HG03139 (cell line): ENCODE data around the gene HAO1.

Source experiments
- ATAC-seq: cut with Tn5 transposase; IDR thresholded peaks from one replicate; pipeline ENCODE4 v1.9.1; 2021; ENCODE audit not compliant: unreplicated experiment

The HAO1 gene

DNA sequence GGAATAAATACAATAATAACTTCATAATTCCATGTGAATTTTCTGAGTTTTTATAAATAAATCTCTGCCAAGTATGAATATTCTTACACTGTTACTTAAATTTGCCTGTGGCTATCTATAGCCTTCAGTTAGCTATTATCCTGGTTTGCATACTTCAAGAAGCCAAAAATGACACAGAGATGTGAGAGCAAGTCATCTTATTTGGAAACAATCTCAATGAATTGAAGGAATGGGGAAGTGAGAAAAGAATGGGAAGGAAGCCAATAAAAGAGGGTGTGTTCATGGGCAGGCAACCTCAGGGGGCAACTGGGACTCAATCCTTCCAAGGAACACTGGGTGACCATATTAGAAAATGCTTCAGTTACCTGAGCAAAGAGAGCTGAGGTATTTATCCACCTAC lies 9.9 kb downstream of the HAO1 start:
- no peak for ATAC-seq

GRCh38 chr20:7926767-7927166 lies 13.5 kb downstream of the HAO1 start:
- no peak for ATAC-seq

DNA sequence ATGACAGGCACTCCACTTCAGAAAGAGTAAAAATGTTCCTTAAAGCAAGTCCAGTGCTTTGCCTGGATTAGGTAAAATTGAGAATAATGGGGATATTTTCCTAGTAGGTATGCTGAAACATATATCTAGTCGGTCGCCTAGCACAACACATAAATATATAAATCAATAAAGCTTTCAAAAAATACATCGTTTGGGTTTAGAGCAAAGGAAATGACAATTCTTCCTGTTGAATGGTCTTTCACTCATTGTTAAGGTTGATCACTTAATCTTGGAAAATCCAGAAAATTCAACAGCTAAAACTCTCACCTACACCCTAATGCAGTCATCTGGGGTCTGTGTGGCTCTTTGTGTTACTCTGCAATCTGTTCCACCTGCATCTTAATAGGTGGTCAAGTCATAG lies 13.9 kb downstream of the HAO1 start:
- ATAC-seq = no peak

DNA sequence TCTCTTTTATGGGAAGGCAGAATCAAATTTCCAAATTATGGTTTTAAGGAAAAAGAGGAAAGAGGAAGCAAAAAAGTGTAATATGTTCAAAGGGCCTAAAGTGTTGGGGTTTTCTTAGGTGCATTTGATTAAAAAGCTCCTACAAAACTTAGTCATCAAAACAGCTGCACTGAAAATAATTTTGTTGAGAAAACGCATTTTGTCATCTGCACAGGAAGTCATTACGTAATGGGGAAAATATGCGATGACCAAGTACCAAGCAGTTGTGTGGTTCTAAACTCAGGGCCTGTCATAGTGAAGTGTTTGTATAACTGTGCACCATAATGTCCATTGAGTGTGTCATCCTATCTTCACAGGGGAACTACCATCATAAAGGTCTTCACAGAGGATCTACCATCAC lies 15.6 kb downstream of the HAO1 start:
- ATAC-seq = no peak

DNA sequence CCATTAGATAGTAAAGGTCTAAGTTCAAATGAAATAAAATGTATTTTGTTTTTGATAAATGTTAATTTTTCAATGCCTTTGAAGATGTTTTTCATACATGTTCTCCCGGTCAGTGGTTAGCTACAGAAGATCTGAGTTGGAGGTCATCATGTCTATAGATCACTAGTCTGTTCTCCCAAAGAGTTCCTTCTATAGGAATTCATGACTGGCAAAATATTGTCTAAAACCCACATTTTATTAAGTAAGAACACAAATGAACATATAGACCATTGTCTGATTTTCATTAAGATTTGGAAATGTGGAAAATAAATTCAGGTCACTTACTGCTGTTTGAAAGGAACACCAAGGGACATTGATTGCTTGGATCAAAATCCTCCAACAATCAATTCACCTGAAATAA lies 23.6 kb downstream of the HAO1 start:
- no peak for ATAC-seq

DNA sequence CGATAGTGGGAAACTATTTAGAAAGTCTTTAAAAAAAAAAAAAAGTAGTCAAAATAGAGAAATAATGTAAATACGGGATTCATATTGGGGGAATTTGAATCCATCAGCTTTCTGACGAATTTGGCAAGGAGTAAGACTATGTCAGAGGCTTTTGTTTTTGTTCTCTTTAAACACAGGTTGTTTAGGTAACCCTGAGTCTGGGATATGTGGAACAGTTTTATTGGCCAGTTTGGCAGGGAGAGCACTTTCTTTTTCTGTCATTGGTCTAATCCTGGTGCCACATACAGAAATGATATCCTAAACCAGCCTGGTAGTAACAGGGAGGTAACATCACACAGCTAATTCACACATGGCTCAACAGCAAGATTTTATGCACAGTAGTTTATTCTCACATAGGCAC lies 27.7 kb downstream of the HAO1 start:
- ATAC-seq = no peak

GRCh38 chr20:7911586-7912330 lies 28.5 kb downstream of the HAO1 start:
- ATAC-seq = no peak

GRCh38 chr20:7908905-7909304 lies 31.4 kb downstream of the HAO1 start:
- ATAC-seq = no peak

GRCh38 chr20:7903429-7903828 lies 36.8 kb downstream of the HAO1 start:
- no peak for ATAC-seq

- ATAC-seq = no peak
These were observed 37.4 kb downstream of the HAO1 start for GRCh38 chr20:7902879-7903278.

GRCh38 chr20:7897781-7898364 lies 42.4 kb downstream of the HAO1 start:
- no peak for ATAC-seq

- no peak for ATAC-seq
These were observed 47.1 kb downstream of the HAO1 start for GRCh38 chr20:7893014-7893730.

- no peak for ATAC-seq
These were observed 48.6 kb downstream of the HAO1 start for GRCh38 chr20:7891705-7892104.

- ATAC-seq = no peak
These were observed 50.5 kb downstream of the HAO1 start for GRCh38 chr20:7889736-7890135.

- no peak for ATAC-seq
These were observed 56.5 kb downstream of the HAO1 start for GRCh38 chr20:7883741-7884140.

GRCh38 chr20:7883309-7883708 lies 56.9 kb downstream of the HAO1 start:
- no peak for ATAC-seq

GRCh38 chr20:7882076-7882475 lies 58.2 kb downstream of the HAO1 start:
- no peak for ATAC-seq

DNA sequence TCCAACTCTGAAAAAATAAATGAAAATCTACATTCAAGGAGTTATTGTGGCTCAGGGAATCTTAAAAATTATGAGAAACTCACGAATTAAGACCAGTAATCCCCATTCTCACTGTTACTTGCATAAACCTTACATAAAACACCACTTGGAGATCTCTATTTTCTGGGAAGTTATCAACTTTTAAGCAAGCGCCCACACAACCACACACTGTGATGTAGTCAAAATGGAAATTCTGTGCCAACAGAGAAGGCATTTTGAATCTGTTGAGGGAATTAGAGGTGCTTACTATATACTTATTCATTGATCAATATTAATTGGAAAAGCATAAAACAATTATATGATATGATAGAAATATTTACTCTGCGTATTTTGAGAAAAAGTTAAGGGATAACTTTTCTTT lies 58.7 kb downstream of the HAO1 start:
- no peak for ATAC-seq

- ATAC-seq = peak; percentile 65
These were observed 60.4 kb downstream of the HAO1 start for GRCh38 chr20:7879883-7880282.

DNA sequence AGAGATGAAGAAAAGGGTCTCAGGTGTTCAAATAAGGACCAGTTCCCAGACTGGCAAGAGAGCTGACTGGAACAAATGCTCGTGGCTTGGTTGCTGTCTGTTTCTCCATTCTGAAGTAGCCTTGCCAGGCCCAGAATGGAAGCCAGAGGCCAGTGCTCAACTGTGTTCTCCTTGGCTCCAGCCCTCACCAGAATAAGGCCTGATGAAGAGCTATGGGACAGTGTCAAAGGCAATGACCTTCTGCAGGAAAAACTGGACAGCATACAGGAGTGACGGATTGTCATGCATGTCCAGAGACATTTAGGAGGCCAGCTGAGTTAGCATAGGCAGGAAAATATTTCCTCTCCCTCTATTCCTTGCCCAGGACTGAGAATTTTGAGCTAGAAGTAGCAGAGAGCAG lies 72.2 kb downstream of the HAO1 start:
- ATAC-seq = no peak

- ATAC-seq = no peak
These were observed 74.0 kb downstream of the HAO1 start for GRCh38 chr20:7866285-7866684.

DNA sequence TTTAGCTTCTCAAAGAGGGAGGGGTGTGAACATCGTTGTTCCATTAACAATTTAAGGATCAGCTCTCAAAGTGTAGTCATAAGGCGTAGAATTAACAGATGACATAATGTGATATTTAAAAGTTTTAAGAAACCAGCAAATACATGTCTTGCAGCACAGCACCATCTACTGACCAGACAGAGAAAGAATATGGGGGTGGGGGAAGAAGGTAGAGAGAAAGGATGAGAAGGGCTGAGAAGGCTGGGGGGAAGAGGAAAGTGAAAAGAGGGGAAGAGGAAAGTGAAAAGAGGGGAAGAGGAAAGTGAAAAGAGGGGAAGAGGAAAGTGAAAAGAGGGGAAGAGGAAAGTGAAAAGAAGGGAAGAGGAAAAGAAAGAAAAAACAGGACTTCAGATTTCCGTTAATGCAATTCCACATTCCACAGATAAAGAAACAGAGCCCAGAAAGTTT lies 80.9 kb downstream of the HAO1 start:
- no peak for ATAC-seq
